HG02678 (cell line): ENCODE data around the gene OS9.

Source experiments
- ATAC-seq: cut with Tn5 transposase; IDR thresholded peaks from one replicate; pipeline ENCODE4 v1.9.1; 2021; ENCODE audit warnings: mild to moderate bottlenecking, moderate library complexity; ENCODE audit not compliant: unreplicated experiment

The OS9 gene

GRCh38 chr12:57722716-57723629 is 29.0 kb downstream of the OS9 start:
- ATAC-seq: no peak

- ATAC-seq: no peak
Measured at GRCh38 chr12:57723630-57723962, 29.7 kb downstream of the OS9 start.

DNA sequence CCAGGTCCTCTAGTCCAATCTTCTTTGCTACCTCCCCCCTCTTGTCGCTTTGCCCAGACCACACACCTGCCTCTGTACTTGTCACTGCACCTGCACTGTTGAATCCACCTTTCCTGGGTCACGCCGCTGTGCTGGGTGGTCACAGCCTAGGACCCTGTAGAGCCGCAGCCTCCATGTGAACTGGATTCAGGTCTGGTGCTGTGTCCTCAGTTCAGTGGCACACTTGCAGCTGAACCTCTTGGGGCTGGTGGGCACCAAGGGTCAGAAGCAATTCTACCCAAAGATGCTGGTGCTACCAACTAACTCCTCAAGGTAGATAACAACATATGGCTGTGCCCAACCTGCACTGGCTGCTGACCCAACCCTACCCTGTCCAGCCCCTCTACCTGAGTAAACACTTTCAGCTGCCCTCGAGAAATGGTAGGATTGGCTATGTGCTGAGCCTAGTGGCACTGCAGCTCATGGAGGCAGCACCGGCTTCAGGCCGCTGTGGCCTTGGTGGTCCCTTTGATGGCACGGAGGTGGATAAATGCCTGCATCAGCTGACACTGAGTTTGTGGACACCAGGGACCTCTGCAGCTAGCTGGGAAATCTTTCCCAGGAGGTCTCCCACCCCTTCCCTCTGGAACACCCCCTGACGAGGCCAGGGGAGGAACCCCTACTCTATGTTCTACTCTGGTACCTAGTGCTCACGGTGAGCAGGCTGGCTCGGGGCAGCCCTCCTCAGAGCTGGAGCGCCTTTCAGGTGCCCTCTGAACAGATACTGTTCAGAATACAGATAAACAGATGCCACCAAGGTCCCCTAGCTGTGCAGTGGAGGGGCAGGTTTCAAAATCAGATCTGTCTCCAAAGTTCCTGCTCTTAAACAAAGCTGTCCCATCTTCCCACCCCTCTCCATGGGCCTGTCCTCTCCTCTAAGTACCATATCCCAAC is 30.3 kb downstream of the OS9 start:
- no peak for ATAC-seq

GRCh38 chr12:57724936-57725740 is 31.2 kb downstream of the OS9 start:
- ATAC-seq: no peak

DNA sequence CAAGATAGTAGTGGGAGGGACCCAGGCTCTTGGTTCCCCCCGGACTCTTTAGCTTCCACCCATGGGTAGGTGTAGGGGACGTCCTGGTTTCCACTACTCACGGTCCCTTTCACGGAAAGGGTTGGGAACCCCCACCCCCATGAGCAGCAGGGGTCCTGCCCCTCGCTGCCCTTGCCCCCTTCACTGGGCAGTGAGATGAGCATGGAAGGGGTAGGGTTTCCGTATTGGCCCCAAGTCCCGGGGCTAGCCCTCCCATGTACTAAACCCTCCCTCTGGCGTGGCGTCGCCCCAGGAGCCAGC is 31.9 kb downstream of the OS9 start:
- ATAC-seq: no peak

- no peak for ATAC-seq
Measured at GRCh38 chr12:57726151-57726883, 32.4 kb downstream of the OS9 start.

GRCh38 chr12:57726884-57727757 is 33.2 kb downstream of the OS9 start:
- ATAC-seq: no peak

DNA sequence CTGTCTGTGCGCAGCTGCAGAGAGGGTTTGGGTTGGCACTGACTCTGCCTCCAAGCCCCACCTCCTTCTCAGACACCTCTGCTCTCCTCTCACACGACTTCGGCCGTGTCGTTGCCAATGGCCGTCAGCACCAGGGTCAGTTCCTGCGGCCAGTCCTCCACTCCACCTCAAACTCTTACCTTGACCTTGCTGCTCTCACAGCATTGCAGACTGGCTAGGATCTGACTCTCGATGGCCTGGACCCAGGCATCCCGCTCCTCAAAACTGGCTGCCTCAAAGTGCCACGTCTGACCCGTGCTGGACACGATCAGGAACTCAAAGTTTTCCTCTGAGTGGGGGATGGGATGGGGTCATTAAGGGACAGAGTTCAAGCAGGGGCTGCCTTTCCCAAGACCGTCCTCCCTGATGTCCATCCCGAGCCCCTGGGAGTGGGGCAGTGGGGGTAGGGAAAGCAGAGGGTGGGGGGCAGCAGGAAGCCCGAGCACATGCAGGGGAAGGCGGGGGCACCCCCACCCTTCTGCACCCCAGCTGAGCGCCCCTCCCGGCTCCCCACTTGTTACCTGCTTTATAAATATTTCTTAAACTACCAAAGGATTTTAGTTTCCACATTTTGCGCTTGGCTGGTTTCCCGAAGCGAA is 33.9 kb downstream of the OS9 start:
- no peak for ATAC-seq

- no peak for ATAC-seq
Measured at GRCh38 chr12:57729321-57729844, 35.5 kb downstream of the OS9 start.

DNA sequence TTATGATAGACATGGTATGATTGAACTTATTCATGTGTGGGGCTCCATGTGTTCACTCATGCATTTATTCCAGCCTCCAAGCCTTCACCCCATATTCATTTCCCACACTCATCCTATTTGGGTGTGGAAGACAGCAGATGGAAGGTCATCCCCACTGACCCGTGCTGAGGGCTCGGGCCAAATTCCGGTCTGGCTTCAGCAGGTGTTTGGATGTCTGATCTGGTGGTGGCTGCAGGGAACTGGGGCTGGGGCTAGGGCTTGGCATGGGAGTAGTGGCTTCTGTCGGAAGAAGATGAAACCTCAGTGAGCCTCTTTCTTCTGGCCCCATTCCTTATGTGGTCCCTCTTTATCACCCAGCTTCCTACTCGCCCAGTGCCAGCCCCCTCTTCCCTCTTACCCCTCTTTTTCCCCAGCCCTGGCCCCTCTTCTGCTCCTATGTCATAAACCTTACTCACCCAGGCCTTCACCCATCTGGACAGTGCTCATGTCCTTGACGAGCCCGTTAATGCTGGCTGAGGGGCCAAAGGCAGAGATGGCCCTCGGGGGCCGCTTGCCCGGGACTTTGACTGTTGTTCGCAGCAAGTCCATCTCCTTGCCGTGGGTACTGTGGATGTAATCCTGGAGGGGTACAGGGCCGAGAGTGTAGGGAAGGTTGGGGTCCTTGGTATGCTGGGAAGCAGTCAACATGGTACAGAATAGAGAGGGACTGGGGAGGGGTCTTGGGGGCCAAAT is 36.6 kb downstream of the OS9 start:
- ATAC-seq: no peak

GRCh38 chr12:57731411-57732080 is 37.6 kb downstream of the OS9 start:
- no peak for ATAC-seq

GRCh38 chr12:57732270-57732669 is 38.3 kb downstream of the OS9 start:
- no peak for ATAC-seq

GRCh38 chr12:57732726-57733593 is 39.0 kb downstream of the OS9 start:
- no peak for ATAC-seq

- ATAC-seq: no peak
Measured at GRCh38 chr12:57733928-57734327, 40.0 kb downstream of the OS9 start.

DNA sequence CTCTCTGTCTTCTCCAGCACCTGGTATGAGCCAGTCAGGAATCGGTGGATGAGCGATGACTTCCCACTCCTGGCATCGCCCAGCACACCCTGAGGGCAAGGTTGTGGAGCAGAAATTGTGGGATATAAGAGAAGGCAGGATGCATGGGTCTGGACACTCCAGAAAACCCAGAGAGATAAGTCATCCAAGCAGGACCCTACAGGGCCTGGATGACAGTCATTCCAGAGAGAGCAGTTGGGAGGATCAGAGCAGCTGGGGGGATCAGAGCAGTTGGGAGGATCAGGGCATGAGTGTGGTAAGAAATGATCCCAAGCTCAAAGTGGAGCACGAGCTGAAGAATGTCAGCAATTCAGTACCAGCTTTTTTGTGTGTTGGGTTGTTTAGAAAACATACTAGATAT is 40.7 kb downstream of the OS9 start:
- ATAC-seq: no peak

GRCh38 chr12:57735198-57735855 is 41.4 kb downstream of the OS9 start:
- ATAC-seq: no peak
